Activated B cell treated with CpG ODN at 0.5 μM for 24 hours (primary cell): Measurements from ENCODE around the gene NANP. TPM values are rescaled to one million over a fixed set of nuclear protein-coding genes. Genes with fewer than 3 reads are reported as not detected.
"Not testable (repeated sequence)": the region's sequence is repeated elsewhere in the genome, so short reads cannot be mapped to it uniquely, and the experiment has no call there.

ENCODE experiments used
- ATAC-seq: fragments of 200-7000 bp; cut with Tn5 transposase; one replicate; pipeline ENCODE4 v1.10.0; 2021; ENCODE audit warnings: low read depth, mild to moderate bottlenecking, moderate library complexity
- CTCF ChIA-PET: fragments of 350-600 bp; sonication (Branson Sonifier 250); formaldehyde crosslinking; loops from one replicate; lab custom pipeline; 2021; ENCODE audit warnings: antibody characterized with exemption; lab: Charles Lee
- POLR2A ChIA-PET: fragments of 350-600 bp; sonication (Branson Sonifier 250); formaldehyde crosslinking; loops from one replicate; lab custom pipeline; 2021; ENCODE audit warnings: antibody characterized with exemption; lab: Charles Lee
- DNase-seq: peaks from one replicate; pipeline ENCODE4 v3.0.0; 2022
- H3K27ac Mint-ChIP-seq: one replicate; pipeline ENCODE4 v1.8.0; 2020; ENCODE audit warnings: mixed read lengths
- H3K27me3 Mint-ChIP-seq: one replicate; pipeline ENCODE4 v1.8.0; 2021; ENCODE audit warnings: mixed read lengths
- H3K36me3 Mint-ChIP-seq: one replicate; pipeline ENCODE4 v1.8.0; 2021; ENCODE audit warnings: low read depth, mixed read lengths
- H3K4me1 Mint-ChIP-seq: one replicate; pipeline ENCODE4 v1.8.0; 2021; ENCODE audit warnings: mixed read lengths
- H3K4me3 Mint-ChIP-seq: one replicate; pipeline ENCODE4 v1.8.0; 2020; ENCODE audit warnings: mild to moderate bottlenecking, mixed read lengths
- H3K9me3 Mint-ChIP-seq: one replicate; pipeline ENCODE4 v1.8.0; 2020; ENCODE audit warnings: mixed read lengths
- intact Hi-C: fragments of 100-400 bp; cut with micrococcal nuclease; formaldehyde crosslinking; loops from one replicate; pipeline ENCODE4 v1.15.1; 2024
- total RNA-seq: library from RNA; stranded (reverse); gene quantifications from 2 replicates; pipeline ENCODE4 v1.2.3, GENCODE V29; 2022
- TF ChIP-seq, protein P1 (sequence below): fragments of 200-600 bp; IDR thresholded peaks from one replicate; pipeline ENCODE4 v1.8.0; 2022; ENCODE audit warnings: antibody characterized with exemption, mild to moderate bottlenecking

Gene NANP
- total RNA-seq, 1 donor from 2014 or later: 2.7 TPM

DNA sequence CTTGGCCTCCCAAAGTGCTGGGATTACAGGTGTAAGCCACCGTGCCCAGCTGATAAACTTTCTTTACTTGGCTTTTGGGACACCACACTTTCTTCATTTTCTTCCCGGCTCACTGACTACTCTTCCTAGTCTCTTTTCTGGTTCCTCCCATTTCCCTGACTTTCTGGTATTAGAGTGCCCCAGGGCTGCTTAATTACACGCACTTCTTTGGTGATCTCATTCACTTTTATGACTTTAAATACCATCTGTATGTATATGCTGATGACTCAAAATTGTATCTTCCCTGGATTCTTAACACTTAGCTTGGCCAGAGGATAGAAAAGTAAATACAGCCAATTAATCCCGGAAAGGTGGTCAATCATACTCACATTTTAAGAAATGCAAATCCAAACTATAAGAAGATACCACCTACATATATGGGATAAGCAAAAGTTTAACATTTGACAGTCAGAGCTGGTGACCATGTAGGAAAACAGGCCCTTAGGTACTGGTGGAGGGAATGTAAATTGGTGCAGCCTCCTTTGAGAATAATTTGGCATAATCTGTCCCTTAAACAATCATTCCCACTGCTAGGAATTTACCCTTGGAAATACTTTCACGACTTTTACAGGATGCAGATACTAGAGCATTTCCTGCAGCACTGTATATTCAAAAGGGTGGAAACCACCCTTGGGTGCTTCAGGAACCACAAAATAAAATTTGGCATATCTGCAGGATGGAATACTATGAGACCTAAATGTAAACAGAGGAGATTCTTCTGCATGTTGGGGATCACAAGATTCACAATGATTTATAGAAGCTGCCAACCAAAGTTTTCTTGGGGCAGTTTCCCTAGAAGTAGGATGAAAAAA lies 9.4 kb upstream of the NANP start:
- ChIA-PET CTCF (no interaction called here), POLR2A (no interaction called here)
- no peak overlapping the region for H3K27ac Mint-ChIP-seq
- H3K4me1 Mint-ChIP-seq: no peaks in the 10 kb centered on the region
- TF ChIP-seq, protein P1, sequence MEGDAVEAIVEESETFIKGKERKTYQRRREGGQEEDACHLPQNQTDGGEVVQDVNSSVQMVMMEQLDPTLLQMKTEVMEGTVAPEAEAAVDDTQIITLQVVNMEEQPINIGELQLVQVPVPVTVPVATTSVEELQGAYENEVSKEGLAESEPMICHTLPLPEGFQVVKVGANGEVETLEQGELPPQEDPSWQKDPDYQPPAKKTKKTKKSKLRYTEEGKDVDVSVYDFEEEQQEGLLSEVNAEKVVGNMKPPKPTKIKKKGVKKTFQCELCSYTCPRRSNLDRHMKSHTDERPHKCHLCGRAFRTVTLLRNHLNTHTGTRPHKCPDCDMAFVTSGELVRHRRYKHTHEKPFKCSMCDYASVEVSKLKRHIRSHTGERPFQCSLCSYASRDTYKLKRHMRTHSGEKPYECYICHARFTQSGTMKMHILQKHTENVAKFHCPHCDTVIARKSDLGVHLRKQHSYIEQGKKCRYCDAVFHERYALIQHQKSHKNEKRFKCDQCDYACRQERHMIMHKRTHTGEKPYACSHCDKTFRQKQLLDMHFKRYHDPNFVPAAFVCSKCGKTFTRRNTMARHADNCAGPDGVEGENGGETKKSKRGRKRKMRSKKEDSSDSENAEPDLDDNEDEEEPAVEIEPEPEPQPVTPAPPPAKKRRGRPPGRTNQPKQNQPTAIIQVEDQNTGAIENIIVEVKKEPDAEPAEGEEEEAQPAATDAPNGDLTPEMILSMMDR: no peak
- H3K27me3 Mint-ChIP-seq: no peaks in the 10 kb centered on the region
- H3K9me3 Mint-ChIP-seq: peaks cover 5% of the 10 kb centered on the region
- peaks cover 31% of the 10 kb centered on the region for H3K36me3 Mint-ChIP-seq
- no peak for DNase-seq
- H3K4me3 Mint-ChIP-seq: no peak overlapping the region
- no peak for ATAC-seq
- intact Hi-C loops: no loop called here

DNA sequence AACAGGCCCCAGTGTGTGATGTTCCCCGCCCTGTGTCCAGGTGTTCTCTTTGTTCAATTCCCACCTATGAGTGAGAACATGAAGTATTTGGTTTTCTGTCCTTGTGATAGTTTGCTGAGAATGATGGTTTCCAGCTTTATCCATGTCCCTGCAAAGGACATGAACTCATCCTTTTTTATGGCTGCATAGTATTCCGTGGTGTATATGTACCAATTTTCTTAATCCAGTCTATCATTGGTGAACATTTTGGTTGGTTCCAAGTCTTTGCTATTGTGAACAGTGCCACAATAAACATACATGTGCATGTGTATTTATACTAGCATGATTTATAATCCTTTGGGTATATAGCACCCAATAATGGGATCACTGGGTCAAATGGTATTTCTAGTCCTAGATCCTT lies 6.8 kb upstream of the NANP start:
- H3K4me3 Mint-ChIP-seq, H3K27me3 Mint-ChIP-seq, H3K27ac Mint-ChIP-seq, CTCF ChIA-PET, intact Hi-C loops, DNase-seq, H3K4me1 Mint-ChIP-seq, H3K9me3 Mint-ChIP-seq, POLR2A ChIA-PET, ATAC-seq: not testable (repeated sequence)
- H3K36me3 Mint-ChIP-seq: peaks cover 12% of the 10 kb centered on the region

DNA sequence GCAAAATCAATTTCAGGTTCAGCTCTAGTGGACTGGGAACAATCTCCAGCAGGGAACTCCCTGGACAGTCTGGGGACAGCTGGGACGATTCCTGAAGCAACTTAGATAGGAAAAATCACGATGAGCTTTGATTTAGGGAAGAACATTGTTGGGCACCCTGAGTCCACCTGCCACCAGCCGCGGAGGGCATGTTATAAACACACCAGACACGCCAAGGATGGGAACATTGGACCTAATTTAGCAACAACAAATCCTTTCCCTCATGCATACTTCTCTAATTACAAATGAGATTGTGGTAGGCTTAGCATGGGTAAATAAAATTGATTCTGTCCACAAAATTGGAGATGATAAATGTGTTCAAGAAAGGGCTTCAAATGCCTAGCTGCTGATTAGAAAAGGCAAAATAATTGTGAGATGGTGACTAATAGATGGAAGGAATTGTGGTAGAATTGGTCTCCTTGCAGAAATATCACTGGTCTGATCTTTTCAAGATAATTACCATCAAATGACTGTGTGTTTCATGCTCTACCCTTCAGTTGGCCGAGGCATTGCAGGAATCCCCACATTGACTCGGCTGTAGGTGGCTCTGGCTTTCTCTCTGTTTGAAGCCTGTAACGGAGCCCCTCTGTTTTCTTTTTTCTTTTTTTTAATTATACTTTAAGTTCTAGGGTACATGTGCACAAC lies 6.1 kb upstream of the NANP start:
- Mint-ChIP-seq H3K27ac (no peak overlapping the region), H3K36me3 (peaks cover 5% of the 10 kb centered on the region), H3K27me3 (no peaks in the 10 kb centered on the region), H3K4me1 (no peaks in the 10 kb centered on the region), H3K4me3 (no peak overlapping the region), H3K9me3 (no peaks in the 10 kb centered on the region)
- TF ChIP-seq, protein P1: no peak
- CTCF ChIA-PET: no interaction called here
- DNase-seq: no peak
- POLR2A ChIA-PET: no interaction called here
- no peak for ATAC-seq
- intact Hi-C loops: no loop called here

DNA sequence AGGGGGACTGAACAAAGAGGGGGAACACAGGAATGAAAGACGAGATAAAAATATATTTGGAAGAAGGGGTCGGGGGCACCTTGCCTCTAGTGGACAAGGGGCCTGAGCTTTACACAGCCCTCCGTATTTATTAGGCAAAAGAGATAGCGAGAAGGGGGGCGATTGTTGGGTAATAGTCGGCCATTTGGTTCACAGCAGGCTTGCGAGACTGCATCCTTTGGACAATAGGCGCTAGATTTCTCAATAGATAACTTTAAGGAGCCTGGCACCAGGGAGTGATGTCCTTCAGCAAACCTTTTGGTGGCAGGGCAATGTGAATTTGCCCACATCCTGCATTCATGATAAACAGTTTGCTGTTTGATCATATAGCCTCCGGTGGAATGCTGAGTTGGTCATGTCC lies 3.0 kb upstream of the NANP start:
- TF ChIP-seq, protein P1: no peak
- H3K9me3 Mint-ChIP-seq: no peaks in the 10 kb centered on the region
- ChIA-PET POLR2A (no interaction called here), CTCF (no interaction called here)
- no peak for DNase-seq
- peaks cover 9% of the 10 kb centered on the region for H3K36me3 Mint-ChIP-seq
- no peak for ATAC-seq
- H3K27me3 Mint-ChIP-seq: no peaks in the 10 kb centered on the region
- peaks cover 15% of the 10 kb centered on the region for H3K4me1 Mint-ChIP-seq
- no peak overlapping the region for H3K27ac Mint-ChIP-seq
- H3K4me3 Mint-ChIP-seq: no peak overlapping the region
- intact Hi-C loops: no loop called here

DNA sequence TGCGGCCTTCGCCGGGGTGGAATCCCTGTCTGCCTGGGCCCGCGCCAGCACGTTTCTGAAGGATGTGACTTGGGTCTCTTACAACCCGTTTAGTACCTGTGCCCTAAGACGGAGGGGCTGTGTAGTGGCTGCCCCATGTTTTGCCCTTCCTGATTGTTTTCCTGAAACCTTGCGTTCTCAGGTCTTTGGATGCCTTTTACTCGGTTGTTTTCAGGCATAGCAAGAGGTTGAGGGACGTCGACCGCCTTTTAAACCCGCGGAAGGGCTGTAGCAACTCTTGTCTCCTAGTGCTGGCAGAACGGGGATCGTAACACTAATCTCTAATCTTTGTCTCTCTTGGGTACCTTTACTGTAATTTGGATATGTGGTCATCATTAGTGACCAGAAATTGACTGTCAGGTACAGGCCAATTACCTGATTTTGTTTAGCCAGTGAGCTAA lies 706 bp upstream of the NANP start:
- no peak for DNase-seq
- TF ChIP-seq, protein P1: no peak
- ChIA-PET POLR2A (no interaction called here), CTCF (no interaction called here)
- ATAC-seq: no peak
- intact Hi-C loops: loop anchor here (1.0 to 5.0 kb wide), 9 partner anchors 39 to 632 kb away; partner anchors contain the start of genes ABHD12, APMAP, ENTPD6 and GINS1
- H3K4me3 Mint-ChIP-seq: peak overlapping the region; percentile 92
- peak overlapping the region; percentile 92 for H3K27ac Mint-ChIP-seq
- peaks cover 24% of the 10 kb centered on the region for H3K4me1 Mint-ChIP-seq
- H3K9me3 Mint-ChIP-seq: no peaks in the 10 kb centered on the region
- peaks cover 9% of the 10 kb centered on the region for H3K36me3 Mint-ChIP-seq
- no peaks in the 10 kb centered on the region for H3K27me3 Mint-ChIP-seq
